T47D (cell line): ENCODE results near the gene AFF2.

Experiments
- DNase-seq, 2 experiments: peaks; one replicate each; pipeline versions ENCODE4 v3.0.0 to v3.0.0-alpha.2; 2011 to 2012; ENCODE audit warnings: low read depth in 1 of 2, low spot score in 1 of 2
- JUND ChIP-seq: IDR thresholded peaks from 2 replicates; pipeline ENCODE4 v1.6.1; 2012; ENCODE audit warnings: low read depth
- in situ Hi-C: cut with HindIII; loops from 2 replicates; pipeline ENCODE4 v1.10.0; 2016; ENCODE audit warnings: low sequenced_read_pairs, low pct_unique_long_range_greater_than_20kb

Gene AFF2

DNA sequence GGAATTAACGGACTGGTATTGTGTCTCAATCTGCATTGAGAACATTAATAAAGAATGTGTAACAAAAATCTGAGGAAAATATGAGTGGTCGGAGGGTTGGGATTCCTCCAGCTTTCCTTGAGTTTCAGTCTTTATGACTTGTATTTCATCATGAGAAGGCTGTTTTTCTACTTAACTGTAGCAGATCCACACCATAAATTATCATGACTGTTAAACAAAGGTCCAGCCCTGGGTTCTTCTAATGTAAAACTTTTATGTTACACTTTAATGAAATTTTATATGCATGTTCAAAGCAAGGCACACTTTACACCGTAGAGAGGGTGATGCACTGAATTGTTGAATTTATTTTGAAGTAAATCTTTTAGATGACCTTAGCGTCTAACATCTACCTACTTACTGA lies 7.0 kb downstream of the AFF2 start:
- in situ Hi-C loops, result no loop called here
- no peak for TF ChIP-seq JUND
- no peak for DNase-seq

DNA sequence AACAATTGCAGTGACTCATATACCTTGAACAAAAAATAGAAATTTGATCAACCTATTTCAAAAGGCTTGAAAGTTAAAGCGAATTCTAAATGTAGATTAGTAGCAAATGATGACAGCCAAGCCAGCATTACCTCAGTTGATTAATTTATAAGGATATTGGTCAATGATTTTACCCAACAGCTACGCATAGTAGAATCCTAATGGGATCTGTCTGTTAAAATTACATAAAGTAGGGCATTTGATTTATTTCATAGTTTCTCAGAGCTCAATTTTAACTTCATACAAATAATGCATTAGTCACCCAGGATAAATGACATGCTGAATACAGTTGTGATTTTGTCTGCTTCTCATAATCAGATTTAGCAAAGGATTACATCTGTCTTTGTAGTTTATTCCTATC lies 12.0 kb downstream of the AFF2 start:
- in situ Hi-C loops, result no loop called here
- no peak for TF ChIP-seq JUND
- no peak for DNase-seq

DNA sequence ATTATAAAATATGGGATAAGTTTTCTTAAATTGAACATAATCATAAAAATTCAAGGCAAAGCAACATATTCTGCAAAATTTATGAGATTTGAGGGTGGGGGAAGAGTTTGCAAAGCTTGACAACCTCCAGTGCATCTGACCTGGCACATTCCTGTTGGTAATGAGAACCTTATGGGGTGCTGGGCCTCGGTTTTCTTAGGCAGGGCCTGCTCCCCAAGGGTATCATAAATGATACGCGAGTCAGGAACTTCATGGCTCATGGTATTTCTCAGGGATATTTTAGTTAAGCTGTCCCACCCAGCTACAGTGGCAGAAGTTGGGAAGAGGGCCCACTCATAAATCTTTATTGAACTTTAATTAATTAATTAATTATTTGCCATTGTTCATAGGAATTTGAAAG lies 13.2 kb downstream of the AFF2 start:
- no peak for TF ChIP-seq JUND
- in situ Hi-C loops, result no loop called here
- no peak for DNase-seq

DNA sequence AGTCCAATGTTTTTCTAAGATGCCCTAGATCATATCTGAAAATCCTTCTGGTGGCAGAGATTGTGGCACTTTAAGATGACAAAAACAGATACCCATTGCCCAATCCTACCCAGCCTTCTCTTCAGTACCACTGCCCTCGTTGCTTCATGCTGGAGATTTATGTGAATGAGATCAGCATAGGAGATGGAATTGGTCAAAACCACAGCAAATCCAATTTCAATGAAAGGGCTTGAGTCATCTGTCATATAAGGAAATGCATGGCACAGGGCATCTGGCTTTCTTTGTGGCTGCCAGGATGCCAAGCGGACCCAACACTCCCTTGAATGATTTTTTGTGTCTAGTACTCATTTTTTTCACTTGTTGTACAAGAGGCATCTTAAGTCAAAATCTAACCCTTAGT lies 16.8 kb downstream of the AFF2 start:
- in situ Hi-C loops, result no loop called here
- TF ChIP-seq JUND, result no peak
- DNase-seq, result no peak

DNA sequence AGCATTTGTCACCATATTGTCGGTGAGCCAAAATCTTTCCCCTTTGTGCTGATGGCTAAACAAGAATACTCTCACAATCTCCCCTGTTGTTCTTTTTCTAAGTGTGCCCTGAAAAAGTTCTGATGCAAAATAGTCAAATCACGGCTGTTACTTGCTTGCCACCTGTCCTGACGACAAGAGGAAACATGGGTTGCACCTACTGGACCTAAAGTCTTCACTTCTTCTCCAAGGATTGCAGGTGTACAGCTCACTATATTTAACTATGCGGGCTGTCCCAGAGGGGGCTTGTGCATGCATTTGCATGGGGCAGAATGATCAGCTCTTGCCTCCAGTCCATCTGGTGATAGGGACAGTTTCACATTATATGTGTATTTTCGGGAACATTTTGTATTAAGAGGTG lies 21.6 kb downstream of the AFF2 start:
- no peak for TF ChIP-seq JUND
- no peak for DNase-seq
- in situ Hi-C loops, result no loop called here

DNA sequence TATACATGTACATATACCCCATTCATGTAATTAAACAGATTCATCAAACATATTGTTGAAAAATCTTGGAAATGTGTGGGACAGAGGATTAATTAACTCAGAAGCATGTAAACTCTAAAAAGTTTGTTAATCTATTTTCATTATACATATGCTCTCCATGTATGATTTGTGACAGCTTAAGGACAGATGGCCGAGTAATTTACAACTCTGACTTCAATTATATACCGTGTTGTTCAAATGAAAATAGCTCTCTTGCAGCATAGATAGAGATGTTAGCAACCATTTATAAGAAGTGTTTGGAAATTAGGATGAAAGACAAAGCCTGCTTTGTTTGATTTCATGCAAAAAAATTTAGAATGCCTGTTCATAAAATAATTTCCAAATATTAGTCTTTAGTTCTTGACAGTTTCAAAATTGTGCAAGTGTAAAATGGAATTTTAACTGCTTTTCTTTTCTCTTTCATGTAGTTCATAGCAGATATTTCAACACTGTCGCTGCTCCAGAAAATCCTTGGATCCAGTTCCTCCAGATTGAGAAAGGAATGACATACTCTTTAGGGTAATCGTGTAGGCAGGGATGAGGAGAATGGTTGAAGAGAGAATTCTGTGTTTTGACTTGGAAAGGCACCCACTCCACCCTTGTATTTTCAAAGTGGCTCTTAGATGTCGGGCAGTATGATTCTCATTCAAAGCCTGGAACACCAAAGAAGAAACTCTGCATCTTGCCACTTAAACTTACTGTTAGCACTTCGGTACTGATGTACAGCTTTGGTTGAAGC lies 23.1 kb downstream of the AFF2 start:
- DNase-seq, result no peak
- in situ Hi-C loops, result no loop called here
- no peak for TF ChIP-seq JUND

DNA sequence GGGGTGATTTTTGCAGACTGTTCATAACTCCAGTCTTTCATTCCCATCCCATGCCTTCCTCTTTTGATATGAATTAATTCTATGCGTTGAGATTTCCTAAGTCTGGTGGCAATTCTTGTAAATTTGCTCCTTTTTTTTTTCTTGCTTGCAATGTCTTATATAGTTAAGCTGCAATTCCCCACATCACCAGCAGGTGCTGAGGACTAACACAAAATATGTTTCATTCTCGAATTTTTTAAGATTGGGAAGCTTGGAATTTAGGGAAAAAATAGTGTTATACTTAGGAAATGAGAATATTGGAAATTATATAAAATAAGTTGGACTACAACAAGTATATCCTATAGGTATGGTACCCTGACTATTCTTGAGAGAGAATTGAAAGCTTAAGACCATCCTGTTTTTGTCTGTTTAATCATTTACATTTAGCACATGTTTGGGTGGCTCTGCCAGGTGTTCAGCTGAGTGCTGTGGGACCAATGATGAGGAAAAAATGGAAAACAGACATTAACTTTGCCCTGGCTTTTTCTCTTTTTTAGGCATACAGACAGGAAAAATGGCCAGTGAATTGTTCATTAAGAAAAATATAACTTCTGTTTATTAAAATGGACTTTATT lies 30.2 kb downstream of the AFF2 start:
- peak in 1 of 2 experiments; percentile 3 for DNase-seq
- no peak for TF ChIP-seq JUND
- in situ Hi-C loops, result no loop called here

DNA sequence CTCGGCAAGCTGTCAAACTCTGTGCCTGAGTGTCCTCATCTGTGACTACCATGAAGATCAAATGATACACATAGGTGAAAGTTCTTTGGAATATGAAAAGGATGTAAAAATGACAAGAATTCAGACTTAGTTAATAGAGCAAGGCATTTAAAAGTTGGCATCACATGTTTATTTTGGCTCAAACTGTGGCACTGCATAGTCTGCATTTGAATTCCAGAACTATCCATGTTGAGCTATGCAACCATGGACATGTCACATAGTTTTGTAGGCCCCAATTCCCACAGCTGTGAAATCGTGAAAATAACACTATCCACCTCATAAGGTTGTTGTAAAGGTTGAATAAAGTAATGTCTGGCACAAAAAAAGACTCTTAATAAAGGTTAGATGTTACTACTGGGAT lies 33.9 kb downstream of the AFF2 start:
- in situ Hi-C loops, result no loop called here
- TF ChIP-seq JUND, result no peak
- DNase-seq, result no peak

DNA sequence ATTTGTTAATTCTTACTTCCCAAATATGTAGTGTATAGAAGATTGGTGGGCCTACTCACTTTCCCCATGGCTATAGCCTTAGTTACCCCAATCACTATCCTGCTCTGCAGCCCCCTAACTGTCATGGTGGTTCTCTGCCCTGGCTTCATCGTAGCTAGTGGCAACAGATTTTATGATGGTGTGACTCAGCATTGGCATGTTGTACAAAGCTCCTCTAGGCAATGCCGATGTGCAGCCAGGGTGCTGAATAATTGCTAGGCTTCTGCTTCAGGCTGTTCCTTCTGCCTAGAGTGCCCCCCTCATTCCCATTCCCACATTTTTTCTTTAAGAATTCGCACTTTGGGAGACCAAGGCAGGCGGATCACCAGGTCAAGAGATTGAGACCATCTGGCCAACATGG lies 35.2 kb downstream of the AFF2 start:
- in situ Hi-C loops, result no loop called here
- no peak for DNase-seq
- no peak for TF ChIP-seq JUND

DNA sequence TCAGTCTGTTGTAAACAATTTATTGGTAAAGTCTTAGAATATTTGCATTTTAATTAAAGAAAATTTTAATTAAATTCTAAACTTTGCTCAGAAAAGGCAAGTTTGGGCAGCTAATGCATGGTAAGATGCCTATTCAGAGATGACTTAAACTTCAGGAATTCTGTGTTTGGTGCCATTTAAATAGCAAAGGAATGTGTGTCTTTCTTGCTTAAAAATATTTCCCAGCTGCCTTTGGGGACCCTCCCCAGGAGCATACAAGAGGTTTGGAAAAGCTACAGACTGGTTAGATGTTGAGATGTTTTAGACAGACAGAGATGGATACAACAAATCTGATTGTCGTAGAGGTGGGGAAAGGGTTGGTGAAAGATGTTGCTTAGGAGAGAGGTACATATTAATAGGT lies 36.5 kb downstream of the AFF2 start:
- TF ChIP-seq JUND, result no peak
- in situ Hi-C loops, result no loop called here

DNA sequence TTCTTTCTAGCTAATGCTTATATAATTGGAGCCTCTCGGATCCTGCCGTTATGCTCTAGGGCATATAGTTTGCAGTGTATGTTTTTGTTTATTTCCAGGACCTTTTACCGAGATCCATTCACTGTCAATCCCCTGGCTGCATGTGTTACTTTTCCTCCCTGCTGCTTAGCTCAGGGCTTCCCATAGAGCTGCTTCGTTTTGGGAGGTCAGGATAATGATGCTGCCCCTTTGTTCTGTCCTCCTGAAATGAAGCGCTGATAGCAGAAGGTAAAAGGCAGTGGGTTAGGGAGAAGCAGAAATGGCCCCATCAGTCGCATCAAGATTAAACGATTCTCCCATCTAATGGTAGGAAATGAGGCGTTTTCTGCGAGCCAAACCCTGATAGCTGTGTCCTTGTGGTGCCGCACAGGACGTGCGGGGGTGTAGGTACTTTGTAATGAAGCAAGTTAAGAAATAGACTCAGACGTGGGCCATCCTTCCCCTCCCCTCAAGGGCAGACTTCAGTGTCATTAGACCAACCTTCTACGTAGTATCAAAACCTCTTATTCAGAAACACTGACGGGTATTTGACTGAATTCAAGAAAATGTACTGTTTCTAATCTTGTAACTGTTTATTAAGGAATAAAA lies 37.3 kb downstream of the AFF2 start:
- TF ChIP-seq JUND, result no peak
- DNase-seq, result no peak
- in situ Hi-C loops, result no loop called here

More for the DNA sequence above, 36.5 kb downstream of the AFF2 start:
- DNase-seq, result no peak

DNA sequence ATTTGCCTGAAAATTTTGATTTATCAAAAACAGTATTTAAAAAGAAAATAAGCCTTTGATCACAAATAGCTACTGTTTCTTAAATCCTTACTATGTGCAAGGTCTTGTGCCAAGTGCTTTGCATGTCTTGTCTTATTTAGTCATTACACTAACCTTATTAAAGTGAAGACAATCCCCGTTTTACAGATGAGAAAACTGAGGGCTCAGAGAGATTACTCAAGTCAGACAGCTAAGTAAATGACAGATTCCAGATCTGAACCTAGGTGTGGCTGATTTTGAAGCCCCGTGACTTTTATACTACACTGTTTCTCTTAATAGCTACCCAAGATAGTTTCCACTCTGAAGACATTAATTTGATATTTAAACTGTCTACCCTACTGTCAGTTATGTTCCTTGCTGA lies 38.2 kb downstream of the AFF2 start:
- TF ChIP-seq JUND, result no peak
- in situ Hi-C loops, result no loop called here
- no peak for DNase-seq

DNA sequence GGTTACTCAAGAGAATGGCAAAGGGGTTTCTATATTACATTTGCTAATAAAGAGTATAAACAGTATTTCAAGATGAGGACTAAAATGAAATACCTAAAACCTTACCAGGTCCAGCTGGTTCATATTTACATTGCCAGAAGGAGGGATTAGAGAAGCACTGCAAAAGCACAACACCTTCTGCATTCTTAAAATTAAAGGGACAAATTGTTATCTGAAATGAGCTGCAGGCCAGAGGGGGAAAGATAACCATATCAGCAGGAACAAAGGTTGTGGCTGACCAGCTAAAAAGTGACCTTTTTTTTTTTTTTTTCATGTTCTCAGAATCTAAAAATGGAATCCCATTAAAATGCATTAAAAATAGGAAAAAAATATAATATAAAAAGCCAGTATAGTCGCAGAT lies 39.7 kb downstream of the AFF2 start:
- in situ Hi-C loops, result no loop called here
- no peak for DNase-seq
- TF ChIP-seq JUND, result no peak
